Measurements from ENCODE around the gene LYSMD2. TPM values are rescaled to one million over a fixed set of nuclear protein-coding genes. Genes with fewer than 3 reads are reported as not detected.

Gene LYSMD2
- total RNA-seq, 2 experiments from 2014 or later, result 18.5 to 19.0 TPM

DNA sequence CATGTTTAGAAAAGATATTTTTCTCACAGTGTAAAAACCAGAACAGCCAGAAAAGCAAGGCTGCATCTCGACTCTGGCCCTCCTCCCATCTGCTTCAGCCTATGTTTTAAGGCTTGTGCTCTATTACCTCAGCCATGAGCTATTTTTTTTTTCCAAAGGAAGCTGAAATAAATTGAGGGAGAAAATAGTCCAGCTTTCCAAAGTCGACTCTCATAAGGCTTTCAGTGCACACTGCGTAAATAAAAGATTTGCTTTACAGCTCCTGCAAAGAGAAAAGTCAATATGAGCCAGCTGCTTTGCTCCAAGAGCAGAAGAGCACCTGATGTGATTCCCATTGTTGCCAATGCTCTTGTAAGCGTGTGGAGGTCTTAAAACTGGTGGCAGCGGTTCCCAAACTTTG, 29.4 kb downstream of the LYSMD2 start:
- H3K4me3 Mint-ChIP-seq, result no peak overlapping the region
- TF ChIP-seq, protein P1, sequence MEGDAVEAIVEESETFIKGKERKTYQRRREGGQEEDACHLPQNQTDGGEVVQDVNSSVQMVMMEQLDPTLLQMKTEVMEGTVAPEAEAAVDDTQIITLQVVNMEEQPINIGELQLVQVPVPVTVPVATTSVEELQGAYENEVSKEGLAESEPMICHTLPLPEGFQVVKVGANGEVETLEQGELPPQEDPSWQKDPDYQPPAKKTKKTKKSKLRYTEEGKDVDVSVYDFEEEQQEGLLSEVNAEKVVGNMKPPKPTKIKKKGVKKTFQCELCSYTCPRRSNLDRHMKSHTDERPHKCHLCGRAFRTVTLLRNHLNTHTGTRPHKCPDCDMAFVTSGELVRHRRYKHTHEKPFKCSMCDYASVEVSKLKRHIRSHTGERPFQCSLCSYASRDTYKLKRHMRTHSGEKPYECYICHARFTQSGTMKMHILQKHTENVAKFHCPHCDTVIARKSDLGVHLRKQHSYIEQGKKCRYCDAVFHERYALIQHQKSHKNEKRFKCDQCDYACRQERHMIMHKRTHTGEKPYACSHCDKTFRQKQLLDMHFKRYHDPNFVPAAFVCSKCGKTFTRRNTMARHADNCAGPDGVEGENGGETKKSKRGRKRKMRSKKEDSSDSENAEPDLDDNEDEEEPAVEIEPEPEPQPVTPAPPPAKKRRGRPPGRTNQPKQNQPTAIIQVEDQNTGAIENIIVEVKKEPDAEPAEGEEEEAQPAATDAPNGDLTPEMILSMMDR (IDR thresholded peaks at IDR 0.05), result no peak
- H3K4me1 Mint-ChIP-seq (ENCODE audit: low read depth), result no peaks in the 10 kb centered on the region
- POLR2A ChIA-PET, result no interaction called here
- H3K27me3 Mint-ChIP-seq, result peaks cover 1% of the 10 kb centered on the region
- intact Hi-C loops (cut with micrococcal nuclease), result no loop called here
- no peaks in the 10 kb centered on the region for H3K9me3 Mint-ChIP-seq
- H3K36me3 Mint-ChIP-seq (ENCODE audit: low read depth), result no peaks in the 10 kb centered on the region
- ATAC-seq (no peak), DNase-seq (no peak)
- no peak overlapping the region for H3K27ac Mint-ChIP-seq
- CTCF ChIA-PET, result no interaction called here

- ATAC-seq (no peak), DNase-seq (no peak)
- TF ChIP-seq, protein P1 (IDR thresholded peaks at IDR 0.05), result no peak
- Mint-ChIP-seq H3K4me3 (no peak overlapping the region), H3K9me3 (no peaks in the 10 kb centered on the region), H3K27me3 (peaks cover 1% of the 10 kb centered on the region), H3K36me3 (ENCODE audit: low read depth) (no peaks in the 10 kb centered on the region), H3K4me1 (ENCODE audit: low read depth) (no peaks in the 10 kb centered on the region), H3K27ac (no peak overlapping the region)
- ChIA-PET POLR2A (interaction anchor here (0.6 kb wide), 1 partner anchor 382 kb away, joined by 3 read pairs; no protein-coding TSS in a partner anchor), CTCF (interaction anchor here (1.7 kb wide), 1 partner anchor 57 kb away, joined by 8 read pairs; no protein-coding TSS in a partner anchor)
- intact Hi-C loops (cut with micrococcal nuclease), result no loop called here
Measured at GRCh38 chr15:51706926-51707608, 30.4 kb downstream of the LYSMD2 start.

GRCh38 chr15:51706291-51706690, 31.2 kb downstream of the LYSMD2 start:
- peaks cover 1% of the 10 kb centered on the region for H3K27me3 Mint-ChIP-seq
- CTCF ChIA-PET, result interaction anchor here (1.7 kb wide), 1 partner anchor 56 kb away, joined by 8 read pairs; no protein-coding TSS in a partner anchor
- H3K27ac Mint-ChIP-seq, result no peak overlapping the region
- H3K9me3 Mint-ChIP-seq, result no peaks in the 10 kb centered on the region
- TF ChIP-seq, protein P1 (IDR thresholded peaks at IDR 0.05), result no peak
- no peaks in the 10 kb centered on the region for H3K36me3 Mint-ChIP-seq (ENCODE audit: low read depth)
- POLR2A ChIA-PET, result no interaction called here
- ATAC-seq (no peak), DNase-seq (no peak)
- H3K4me3 Mint-ChIP-seq, result no peak overlapping the region
- H3K4me1 Mint-ChIP-seq (ENCODE audit: low read depth), result no peaks in the 10 kb centered on the region
- intact Hi-C loops (cut with micrococcal nuclease), result no loop called here

GRCh38 chr15:51702710-51703109, 34.7 kb downstream of the LYSMD2 start:
- no peaks in the 10 kb centered on the region for H3K9me3 Mint-ChIP-seq
- H3K4me3 Mint-ChIP-seq, result no peak overlapping the region
- ATAC-seq, result no peak
- DNase-seq, result no peak
- intact Hi-C loops (cut with micrococcal nuclease), result no loop called here
- TF ChIP-seq, protein P1 (IDR thresholded peaks at IDR 0.05), result no peak
- H3K27me3 Mint-ChIP-seq, result peaks cover 10% of the 10 kb centered on the region
- CTCF ChIA-PET, result interaction anchor here (0.7 to 1.8 kb wide), 3 partner anchors 61 to 78 kb away, joined by 3 to 6 read pairs (median 3); no protein-coding TSS in a partner anchor
- no peaks in the 10 kb centered on the region for H3K4me1 Mint-ChIP-seq (ENCODE audit: low read depth)
- H3K36me3 Mint-ChIP-seq (ENCODE audit: low read depth), result no peaks in the 10 kb centered on the region
- POLR2A ChIA-PET, result no interaction called here
- H3K27ac Mint-ChIP-seq, result no peak overlapping the region

- no peak for DNase-seq
- ATAC-seq, result no peak
- TF ChIP-seq, protein P1 (IDR thresholded peaks at IDR 0.05), result no peak
- Mint-ChIP-seq H3K36me3 (ENCODE audit: low read depth) (no peaks in the 10 kb centered on the region), H3K9me3 (no peaks in the 10 kb centered on the region), H3K27ac (no peak overlapping the region), H3K4me3 (no peak overlapping the region), H3K4me1 (ENCODE audit: low read depth) (peaks cover 3% of the 10 kb centered on the region), H3K27me3 (peaks cover 8% of the 10 kb centered on the region)
- intact Hi-C loops (cut with micrococcal nuclease), result no loop called here
- ChIA-PET CTCF (interaction anchor here (1.0 to 2.0 kb wide), 2 partner anchors 33 to 49 kb away, joined by 3 to 9 read pairs; no protein-coding TSS in a partner anchor), POLR2A (interaction anchor here (0.6 kb wide), 1 partner anchor 106 kb away, joined by 3 read pairs; no protein-coding TSS in a partner anchor)
Measured at GRCh38 chr15:51699373-51699772, 38.1 kb downstream of the LYSMD2 start.
